Activated naive CD4-positive, alpha-beta T cell (primary cell): Measurements from ENCODE around the gene EXOC3L4.
A peak's percentile ranks its signal among the peaks of the same experiment; 100 is the strongest.

Experiments used
- DNase-seq, 4 experiments: peaks; one replicate each; lab custom pipeline; 2025; lab: John Stamatoyannopoulos, UW

Gene EXOC3L4

GRCh38 chr14:103070971-103071542 lies 23.5 kb upstream of the EXOC3L4 start:
- DNase-seq = no peak

GRCh38 chr14:103071544-103072251 lies 22.8 kb upstream of the EXOC3L4 start:
- no peak for DNase-seq

DNA sequence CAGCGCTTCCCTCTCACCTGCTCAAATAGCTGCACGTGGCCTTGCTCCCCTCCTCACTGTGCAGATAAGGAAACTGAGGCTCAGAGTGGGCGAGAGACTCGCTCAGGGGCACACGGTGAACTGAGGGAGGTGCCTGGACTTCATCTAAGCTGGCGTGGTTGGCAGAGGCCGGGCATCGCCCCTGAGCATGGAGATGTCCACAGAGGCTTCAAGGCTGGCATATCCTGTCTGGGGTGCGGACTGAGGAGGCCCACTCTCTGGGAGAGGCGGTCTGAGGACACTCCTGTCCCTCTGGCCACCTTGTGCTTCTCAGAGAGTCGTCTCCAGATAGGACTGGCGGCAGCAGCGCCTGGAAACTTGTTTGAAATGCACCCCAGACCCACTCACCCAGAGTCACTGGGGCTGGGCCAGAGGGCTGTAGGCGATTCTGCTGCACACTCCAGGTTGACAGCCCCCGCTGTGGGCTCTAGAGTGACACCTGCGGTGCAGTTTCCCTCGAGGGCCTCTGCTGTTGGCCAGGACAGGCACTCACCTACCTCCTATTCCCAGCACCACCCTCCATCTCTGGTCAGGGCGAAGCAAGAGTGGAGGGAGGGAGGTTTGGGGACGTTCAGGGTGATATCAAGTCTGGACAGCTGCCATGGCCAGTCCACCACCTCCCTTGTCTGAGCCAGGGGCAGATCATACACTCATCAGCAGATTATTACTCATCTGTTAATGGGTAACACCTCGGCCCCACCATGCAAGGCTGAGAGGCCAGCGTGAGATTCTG lies 21.7 kb upstream of the EXOC3L4 start:
- DNase-seq = no peak

DNA sequence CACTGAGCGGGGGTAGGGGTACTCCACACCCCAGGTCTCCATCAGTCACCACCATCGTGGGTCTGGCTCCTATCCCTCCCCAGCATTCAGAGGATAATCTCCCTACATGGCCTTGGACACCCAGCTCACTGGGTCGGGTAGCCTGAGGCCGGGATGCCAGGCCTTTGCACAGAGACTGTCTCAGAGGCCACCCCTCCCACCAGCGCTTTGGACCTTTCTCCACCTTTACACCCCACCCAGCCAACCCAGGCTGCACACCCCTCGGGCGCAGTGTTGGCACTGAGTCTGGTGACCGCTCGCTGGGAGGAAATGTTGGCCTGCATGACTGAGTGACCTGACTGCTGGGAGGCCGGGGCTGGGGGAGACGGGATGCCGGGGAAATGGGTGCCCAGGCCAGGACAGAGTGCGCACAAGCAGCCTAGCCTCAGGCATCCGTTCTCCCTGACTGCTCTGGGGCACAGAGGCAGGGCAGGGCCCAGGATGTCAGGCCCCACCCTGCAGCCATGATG lies 21.1 kb upstream of the EXOC3L4 start:
- DNase-seq = no peak

- no peak for DNase-seq
Measured at GRCh38 chr14:103073876-103074728, 20.4 kb upstream of the EXOC3L4 start.

- DNase-seq = no peak
Measured at GRCh38 chr14:103074729-103075367, 19.7 kb upstream of the EXOC3L4 start.

DNA sequence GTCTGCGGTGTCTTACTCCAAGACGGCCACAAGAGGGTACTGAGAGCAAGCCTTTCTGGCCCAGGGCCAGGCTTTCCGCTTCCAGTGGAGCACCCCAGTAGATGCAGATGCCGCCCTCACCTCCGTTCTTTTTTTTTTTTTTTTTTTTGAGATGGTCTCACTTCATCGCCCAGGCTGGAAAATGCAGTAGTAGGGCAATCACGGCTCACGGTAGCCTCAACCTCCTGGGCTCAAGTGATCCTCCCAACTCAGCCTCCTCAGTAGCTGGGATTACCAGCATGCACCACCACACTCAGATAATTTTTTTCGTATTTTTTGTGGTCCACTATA lies 16.1 kb upstream of the EXOC3L4 start:
- peak in 3 of 4 experiments; percentile 39 to 62 (median 51) for DNase-seq

GRCh38 chr14:103078860-103079587 lies 15.5 kb upstream of the EXOC3L4 start:
- no peak for DNase-seq

- no peak for DNase-seq
Measured at GRCh38 chr14:103081951-103082350, 12.6 kb upstream of the EXOC3L4 start.

DNA sequence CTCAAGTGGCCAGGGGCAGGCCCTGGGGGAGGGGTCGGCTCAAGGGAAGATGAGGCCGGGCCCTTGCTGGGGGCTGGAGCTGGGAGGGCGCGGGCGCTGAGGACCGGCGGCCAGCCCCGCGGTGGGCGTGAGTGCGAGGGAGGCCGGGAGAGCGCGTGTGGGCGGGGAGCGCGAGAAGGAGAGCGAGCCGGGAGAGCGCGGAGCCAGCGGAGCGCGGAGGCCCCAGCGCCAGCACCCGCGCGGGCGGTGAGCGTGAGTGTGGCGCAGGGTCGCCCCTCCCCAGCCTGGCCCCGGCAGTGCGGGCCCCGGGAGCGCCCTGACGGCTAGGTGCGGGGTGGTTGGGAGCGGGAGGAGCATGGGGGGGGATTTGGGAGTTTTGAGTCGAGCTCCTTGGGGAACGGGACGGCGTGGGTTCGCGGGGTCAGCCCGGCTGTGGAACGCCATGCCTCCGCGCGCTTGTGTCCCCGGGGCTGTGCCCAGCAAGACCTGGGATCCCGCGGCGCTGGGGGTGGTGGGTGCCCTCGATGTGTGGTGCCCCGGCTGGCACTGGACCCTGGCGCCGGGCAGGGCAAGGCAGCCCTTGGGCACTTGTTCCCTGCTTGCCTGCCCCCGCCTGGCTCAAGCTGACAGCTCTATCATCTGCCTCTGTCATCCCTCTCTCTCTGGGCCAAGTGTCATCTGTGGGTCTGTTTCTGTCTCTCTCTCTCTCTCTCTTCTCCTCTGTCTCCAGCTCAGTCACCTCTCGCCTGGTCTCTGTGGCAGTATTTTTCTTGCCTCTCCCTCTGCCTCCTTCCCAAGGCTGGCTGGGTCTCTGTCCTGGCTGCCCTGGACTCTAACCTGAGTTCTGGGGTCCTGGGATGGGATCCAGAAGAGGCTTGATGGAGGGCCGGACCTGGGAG lies 10.3 kb upstream of the EXOC3L4 start, which contains the start of gene LBHD2:
Gene LBHD2, plus strand, starts transcription at position 190 of the 899 bp plus-strand sequence. CDS start 1,803 bp downstream, outside the sequence.
- DNase-seq = no peak

DNA sequence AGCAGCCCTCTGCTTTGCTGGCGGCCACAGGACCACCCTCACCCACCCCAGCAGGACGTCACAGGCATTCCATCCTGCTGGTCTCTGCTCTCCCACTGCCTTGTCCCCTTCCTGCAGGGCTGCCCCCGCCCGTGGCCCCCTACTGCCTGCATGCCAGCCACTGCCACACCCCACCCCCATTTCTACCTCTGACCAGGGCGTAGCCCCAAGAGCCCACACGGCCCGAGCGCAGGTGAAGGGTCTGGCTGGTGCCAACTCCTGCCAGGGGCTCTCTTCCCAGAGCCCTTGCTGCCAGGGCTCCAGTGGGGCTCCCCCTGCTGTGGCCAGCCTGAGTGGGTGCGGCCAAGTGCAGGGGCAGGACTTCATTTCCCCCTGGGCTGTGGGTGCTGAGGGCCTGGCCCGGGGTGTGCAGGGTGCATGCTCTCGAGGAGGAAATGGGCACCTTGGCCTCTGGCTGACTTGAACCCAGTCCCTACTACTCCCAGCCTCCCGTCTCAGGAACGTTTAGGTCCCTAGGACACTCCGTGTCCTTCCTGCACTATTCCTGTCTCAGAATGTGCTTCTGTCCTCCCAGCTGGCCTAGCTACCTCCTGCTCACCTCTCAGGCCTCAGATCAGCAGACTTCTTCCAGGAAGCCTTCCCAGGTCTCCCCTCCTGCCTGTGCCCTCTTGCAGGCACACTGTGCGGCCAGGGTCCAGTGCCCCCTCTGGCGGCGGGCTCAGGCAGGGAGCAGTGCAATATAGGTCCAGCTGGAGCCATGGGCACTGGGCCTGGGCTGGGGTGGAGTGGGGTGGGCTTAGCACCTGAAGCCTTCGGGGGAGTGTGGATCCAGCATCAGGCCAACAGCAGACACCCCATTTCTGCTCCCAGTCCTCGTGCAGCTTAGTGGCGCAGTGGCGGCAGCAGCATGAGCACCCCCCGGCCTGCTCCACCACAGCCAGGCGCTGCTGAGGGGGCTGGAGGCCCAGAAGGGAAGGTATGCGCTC lies 9.1 kb upstream of the EXOC3L4 start:
- no peak for DNase-seq

GRCh38 chr14:103086771-103087342 lies 7.7 kb upstream of the EXOC3L4 start:
- DNase-seq = no peak

GRCh38 chr14:103087343-103087835 lies 7.1 kb upstream of the EXOC3L4 start:
- no peak for DNase-seq

- DNase-seq = no peak
Measured at GRCh38 chr14:103088921-103089320, 5.6 kb upstream of the EXOC3L4 start.

GRCh38 chr14:103089386-103090335 lies 4.9 kb upstream of the EXOC3L4 start:
- no peak for DNase-seq

GRCh38 chr14:103090481-103091020 lies 4.0 kb upstream of the EXOC3L4 start:
- DNase-seq = no peak
